AG04450 (cell line): ENCODE measurements around the gene ANKRD33. TPM values are rescaled to one million over a fixed set of nuclear protein-coding genes. Genes with fewer than 3 reads are reported as not detected.
"Not testable (repeated sequence)": the region's sequence is repeated elsewhere in the genome, so short reads cannot be mapped to it uniquely, and the experiment has no call there.

Experiments used
- CTCF ChIA-PET: fragments of 300-600, 350-600 bp; formaldehyde crosslinking; extraction: SDS; loops from one replicate; lab custom pipeline; 2022; ENCODE audit warnings: antibody characterized with exemption, inconsistent platforms; lab: Charles Lee
- POLR2A ChIA-PET: fragments of 350-600 bp; formaldehyde crosslinking; extraction: SDS; loops from one replicate; lab custom pipeline; 2021; ENCODE audit warnings: antibody characterized with exemption, inconsistent platforms; lab: Yijun Ruan, JAX
- DNase-seq: peaks from one replicate; pipeline ENCODE4 v3.0.0-alpha.2; 2011; ENCODE audit warnings: low read depth, low spot score
- H3K27ac ChIP-seq: one replicate; pipeline ENCODE4 v1.5.1; 2012; ENCODE audit warnings: low read depth, low read length, control low read depth
- H3K27me3 ChIP-seq: one replicate; pipeline ENCODE4 v1.6.0; 2012; ENCODE audit warnings: low read length; ENCODE audit not compliant: control insufficient read depth, insufficient read depth
- H3K4me3 ChIP-seq: 2 replicates; pipeline ENCODE4 v1.5.1; 2011; ENCODE audit warnings: mild to moderate bottlenecking, low read depth, low read length, control low read depth
- H3K9me3 ChIP-seq: 2 replicates; pipeline ENCODE4 v1.5.1; 2012; ENCODE audit warnings: low read length; ENCODE audit not compliant: control insufficient read depth, insufficient read depth
- polyA plus RNA-seq: library from polyadenylated mRNA; depleted of rRNA; stranded (reverse); fragments of >200 nt; gene quantifications from 2 replicates; pipeline ENCODE4 v1.2.3, GENCODE V29; 2011
- TF ChIP-seq, protein P1 (sequence below): IDR thresholded peaks from 2 replicates; pipeline ENCODE4 v1.5.1; 2011; ENCODE audit warnings: low read depth, low read length, control low read depth, inconsistent platforms

The ANKRD33 gene
- polyA plus RNA-seq, 1 experiment: not detected

DNA sequence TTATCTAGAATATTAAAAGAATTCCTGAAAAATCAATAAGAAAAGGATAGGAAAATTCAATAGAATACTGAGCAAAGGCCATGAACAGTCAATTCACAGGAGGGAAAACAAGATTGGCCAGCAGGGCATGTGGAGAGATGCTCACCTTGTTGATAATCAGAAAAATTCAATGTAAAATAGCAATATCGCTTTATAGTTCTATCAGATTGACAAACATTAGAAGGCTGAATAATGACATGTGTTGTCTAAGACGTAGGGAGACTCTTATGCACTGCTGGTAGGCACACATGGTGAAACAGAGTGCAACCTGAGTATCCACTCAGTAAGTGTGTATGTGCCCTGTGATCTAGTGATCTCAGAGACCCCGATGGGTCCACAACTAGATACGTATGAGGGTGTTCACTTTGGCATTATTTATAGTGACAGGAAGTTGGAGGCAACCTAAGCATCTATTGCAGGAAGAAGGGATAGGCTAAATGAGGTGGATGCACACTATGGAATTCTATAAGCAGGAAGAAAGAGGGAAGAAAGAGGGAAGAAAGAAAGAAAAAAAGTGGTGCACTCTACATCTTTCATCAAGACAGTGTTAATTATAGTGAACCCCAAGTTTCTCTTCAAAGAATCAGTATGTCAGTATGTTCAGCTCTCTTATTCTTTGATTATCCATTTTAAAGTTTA, 3.8 kb upstream of the ANKRD33 start:
- Histone ChIP-seq H3K9me3 (peaks cover 4% of the 10 kb centered on the region), H3K4me3 (no peak overlapping the region), H3K27ac (no peak overlapping the region), H3K27me3 (no peaks in the 10 kb centered on the region)
- ChIA-PET CTCF (interaction anchor here (1.6 to 2.3 kb wide), 2 partner anchors 9 to 10 kb away, joined by 7 to 17 read pairs; no protein-coding TSS in a partner anchor), POLR2A (no interaction called here)
- TF ChIP-seq, protein P1, sequence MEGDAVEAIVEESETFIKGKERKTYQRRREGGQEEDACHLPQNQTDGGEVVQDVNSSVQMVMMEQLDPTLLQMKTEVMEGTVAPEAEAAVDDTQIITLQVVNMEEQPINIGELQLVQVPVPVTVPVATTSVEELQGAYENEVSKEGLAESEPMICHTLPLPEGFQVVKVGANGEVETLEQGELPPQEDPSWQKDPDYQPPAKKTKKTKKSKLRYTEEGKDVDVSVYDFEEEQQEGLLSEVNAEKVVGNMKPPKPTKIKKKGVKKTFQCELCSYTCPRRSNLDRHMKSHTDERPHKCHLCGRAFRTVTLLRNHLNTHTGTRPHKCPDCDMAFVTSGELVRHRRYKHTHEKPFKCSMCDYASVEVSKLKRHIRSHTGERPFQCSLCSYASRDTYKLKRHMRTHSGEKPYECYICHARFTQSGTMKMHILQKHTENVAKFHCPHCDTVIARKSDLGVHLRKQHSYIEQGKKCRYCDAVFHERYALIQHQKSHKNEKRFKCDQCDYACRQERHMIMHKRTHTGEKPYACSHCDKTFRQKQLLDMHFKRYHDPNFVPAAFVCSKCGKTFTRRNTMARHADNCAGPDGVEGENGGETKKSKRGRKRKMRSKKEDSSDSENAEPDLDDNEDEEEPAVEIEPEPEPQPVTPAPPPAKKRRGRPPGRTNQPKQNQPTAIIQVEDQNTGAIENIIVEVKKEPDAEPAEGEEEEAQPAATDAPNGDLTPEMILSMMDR: no peak
- no peak for DNase-seq

DNA sequence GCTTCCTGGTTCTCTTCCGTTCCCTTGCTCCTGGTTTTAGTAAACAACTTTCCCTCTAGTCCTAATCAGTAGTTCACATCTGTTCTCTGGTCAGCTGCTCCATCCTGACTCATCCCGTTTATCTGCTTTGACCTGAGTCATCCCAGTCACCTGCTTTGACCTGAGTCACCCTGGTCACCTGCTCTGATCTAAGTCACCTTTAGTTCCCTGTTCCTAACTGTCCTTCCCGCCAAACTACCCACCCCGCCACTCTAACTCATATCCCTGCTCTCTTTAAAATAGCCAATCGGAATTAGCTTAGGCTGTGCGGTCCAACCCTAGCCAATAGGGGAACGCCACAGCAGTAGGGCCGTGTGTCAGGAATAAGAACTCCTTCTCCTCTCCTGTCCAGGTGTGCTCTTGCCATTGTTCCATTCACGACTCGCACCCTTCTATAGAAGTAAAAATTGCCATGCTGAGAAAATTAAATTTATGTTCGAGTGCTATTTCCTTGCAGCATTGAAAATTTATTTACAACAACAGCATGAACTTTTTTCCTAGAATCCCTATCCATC, 3.1 kb upstream of the ANKRD33 start:
- ChIA-PET POLR2A (no interaction called here), CTCF (interaction anchor here (1.6 to 2.5 kb wide), 3 partner anchors 9 to 10 kb away, joined by 7 to 17 read pairs (median 16); no protein-coding TSS in a partner anchor)
- no peak for DNase-seq
- H3K9me3 ChIP-seq: peaks cover 4% of the 10 kb centered on the region
- H3K4me3 ChIP-seq: no peak overlapping the region
- no peak overlapping the region for H3K27ac ChIP-seq
- TF ChIP-seq, protein P1: no peak
- no peaks in the 10 kb centered on the region for H3K27me3 ChIP-seq

DNA sequence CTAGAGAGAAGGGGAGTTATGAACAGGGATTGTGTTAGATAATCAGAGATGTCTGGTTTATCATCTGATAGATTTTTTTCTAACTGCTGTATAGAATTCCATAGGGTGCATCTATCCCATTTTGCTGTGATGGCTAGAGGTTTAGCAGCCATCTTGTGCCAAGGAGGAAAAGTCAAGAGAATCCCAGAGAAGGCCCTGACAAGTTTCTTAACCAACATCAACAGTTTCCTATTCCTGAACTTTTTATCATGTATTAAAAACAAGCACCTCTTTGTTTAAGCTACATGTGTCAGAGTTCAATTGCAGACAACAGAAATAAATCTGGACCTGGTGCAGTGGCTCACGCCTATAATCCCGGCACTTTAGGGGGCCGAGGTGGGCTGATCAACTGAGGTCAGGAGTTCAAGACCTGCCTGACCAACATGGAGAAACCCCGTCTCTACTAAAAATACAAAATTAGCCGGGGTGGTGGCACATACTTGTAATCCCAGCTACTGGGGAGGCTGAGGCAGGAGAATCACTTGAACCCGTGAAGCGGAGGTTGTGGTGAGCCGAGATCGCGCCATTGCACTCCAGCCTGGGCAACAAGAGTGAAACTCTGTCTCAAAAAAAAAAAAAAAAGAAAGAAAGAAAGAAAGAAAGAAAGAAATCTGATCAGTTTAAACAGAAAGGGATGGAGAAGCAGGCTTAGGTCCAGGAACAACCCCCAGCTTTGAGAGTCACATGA, 2.4 kb upstream of the ANKRD33 start:
- H3K4me3 ChIP-seq, H3K27me3 ChIP-seq, DNase-seq, H3K9me3 ChIP-seq: not testable (repeated sequence)
- CTCF ChIA-PET: interaction anchor here (0.8 to 2.5 kb wide), 8 partner anchors 9 to 140 kb away, joined by 3 to 17 read pairs (median 6); no protein-coding TSS in a partner anchor
- H3K27ac ChIP-seq: peak overlapping the region; percentile 65
- POLR2A ChIA-PET: interaction anchor here (0.7 to 0.9 kb wide), 7 partner anchors 21 to 363 kb away, joined by 3 to 7 read pairs (median 3); no protein-coding TSS in a partner anchor

DNA sequence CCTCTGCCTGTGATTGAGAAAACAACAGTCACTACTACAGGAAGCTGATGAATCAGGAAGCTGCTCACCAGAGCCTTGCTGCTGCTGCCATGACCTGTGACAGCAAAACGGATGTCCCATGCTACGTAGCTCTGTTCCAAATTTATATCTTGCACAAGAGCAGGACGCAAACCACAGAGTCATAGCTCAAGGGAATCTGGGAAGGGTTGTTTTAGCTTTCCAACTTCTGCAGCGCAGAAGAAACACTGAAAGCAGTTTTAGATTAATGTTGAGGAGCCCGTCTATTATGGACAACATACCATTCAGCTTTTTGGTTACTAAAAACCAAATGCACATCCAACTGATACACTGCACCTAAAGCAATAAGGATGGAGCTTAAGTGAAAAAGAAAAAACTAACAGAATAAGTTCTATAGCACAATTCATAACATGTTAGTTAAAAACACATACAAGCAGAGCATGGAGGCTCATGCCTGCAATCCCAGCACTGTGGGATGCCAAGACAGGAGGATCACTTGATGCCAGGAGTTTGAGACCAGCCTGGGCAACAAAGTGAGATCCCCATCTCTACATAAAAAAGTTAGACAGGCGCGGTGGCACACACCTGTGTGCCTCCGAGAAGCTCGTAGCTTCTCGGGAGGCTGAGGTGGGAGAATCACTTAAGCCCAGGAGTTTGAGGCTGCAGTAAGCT, 1.7 kb upstream of the ANKRD33 start:
- Histone ChIP-seq H3K27ac (peak overlapping the region; percentile 65), H3K27me3 (no peaks in the 10 kb centered on the region), H3K4me3 (0 out of 2 replicates have a peak overlapping the region, but pooled peaks have one; percentile 13), H3K9me3 (peaks cover 4% of the 10 kb centered on the region)
- ChIA-PET POLR2A (interaction anchor here (0.7 to 0.9 kb wide), 6 partner anchors 21 to 364 kb away, joined by 3 to 7 read pairs (median 4); no protein-coding TSS in a partner anchor), CTCF (interaction anchor here (0.8 to 2.5 kb wide), 9 partner anchors 8 to 139 kb away, joined by 3 to 17 read pairs (median 6); no protein-coding TSS in a partner anchor)
- DNase-seq: peak; percentile 81
- TF ChIP-seq, protein P1: no peak
